ENCODE results near the gene POGLUT2. TPM values are rescaled to one million over a fixed set of nuclear protein-coding genes. Genes with fewer than 3 reads are reported as not detected.

POGLUT2 gene
- total RNA-seq, 4 donors from 2014 or later = 1.8 to 5.5 (median 3.7) TPM

GRCh38 chr13:102800145-102801041 lies 1.6 kb upstream of the POGLUT2 start:
- intact Hi-C loops (cut with DNase I; ENCODE audit: low total_unique reads) = no loop called here
- 3% methylated on average over 58 to 61 of the region's 81 CpGs for WGBS, 2 donors
- DNase-seq (ENCODE audit: low spot score in 2 of 2) = peak; percentile 60 to 95
- TF ChIP-seq POLR2A (IDR thresholded peaks at IDR 0.05) = no peak
- no peak for TF ChIP-seq CTCF (IDR thresholded peaks at IDR 0.05)
- H3K4me3 ChIP-seq (ENCODE audit: low read depth, poor library complexity, severe bottlenecking) = peak overlapping the region; percentile 80

- 0 to 1% methylated on average over 23 to 30 of the region's 69 CpGs for WGBS, 2 donors
- no peak for TF ChIP-seq POLR2A (IDR thresholded peaks at IDR 0.05)
- no peak for TF ChIP-seq CTCF (IDR thresholded peaks at IDR 0.05)
- H3K4me3 ChIP-seq (ENCODE audit: low read depth, poor library complexity, severe bottlenecking) = peak overlapping the region; percentile 80
- DNase-seq (ENCODE audit: low spot score in 2 of 2) = peak in 1 of 2 donors; percentile 87
- intact Hi-C loops (cut with DNase I; ENCODE audit: low total_unique reads) = no loop called here
Measured at GRCh38 chr13:102799426-102800144, 809 bp upstream of the POGLUT2 start.

GRCh38 chr13:102793611-102794355 lies 5.0 kb downstream of the POGLUT2 start:
- 90 to 92% methylated on average over 9 of the region's 9 CpGs for WGBS, 2 donors

GRCh38 chr13:102792396-102792795 lies 6.4 kb downstream of the POGLUT2 start:
- DNase-seq (ENCODE audit: low spot score in 2 of 2) = no peak
- no peak overlapping the region for H3K4me3 ChIP-seq (ENCODE audit: low read depth, poor library complexity, severe bottlenecking)
- intact Hi-C loops (cut with DNase I; ENCODE audit: low total_unique reads) = no loop called here
- TF ChIP-seq POLR2A (IDR thresholded peaks at IDR 0.05) (no peak), CTCF (IDR thresholded peaks at IDR 0.05) (no peak)
- 83 to 93% methylated on average over 1 of the region's 1 CpG for WGBS, 2 donors

More at GRCh38 chr13:102793611-102794355, 5.0 kb downstream of the POGLUT2 start:
- intact Hi-C loops (cut with DNase I; ENCODE audit: low total_unique reads) = no loop called here
- H3K4me3 ChIP-seq (ENCODE audit: low read depth, poor library complexity, severe bottlenecking) = no peak overlapping the region
- DNase-seq (ENCODE audit: low spot score in 2 of 2) = no peak
- no peak for TF ChIP-seq POLR2A (IDR thresholded peaks at IDR 0.05)
- no peak for TF ChIP-seq CTCF (IDR thresholded peaks at IDR 0.05)

- 98% methylated on average over 8 of the region's 8 CpGs for WGBS, 2 donors
- H3K4me3 ChIP-seq (ENCODE audit: low read depth, poor library complexity, severe bottlenecking) = no peak overlapping the region
- DNase-seq (ENCODE audit: low spot score in 2 of 2) = no peak
- no peak for TF ChIP-seq POLR2A (IDR thresholded peaks at IDR 0.05)
- no peak for TF ChIP-seq CTCF (IDR thresholded peaks at IDR 0.05)
- intact Hi-C loops (cut with DNase I; ENCODE audit: low total_unique reads) = loop anchor here (10.0 kb wide), 1 partner anchor 204 kb away; no protein-coding TSS in a partner anchor
Measured at GRCh38 chr13:102788683-102789082, 10.1 kb downstream of the POGLUT2 start.
